8988T (cell line): ENCODE results near the gene PALM2AKAP2.

Source experiments
- DNase-seq: peaks from one replicate; pipeline ENCODE4 v3.0.0; 2011

The PALM2AKAP2 gene

DNA sequence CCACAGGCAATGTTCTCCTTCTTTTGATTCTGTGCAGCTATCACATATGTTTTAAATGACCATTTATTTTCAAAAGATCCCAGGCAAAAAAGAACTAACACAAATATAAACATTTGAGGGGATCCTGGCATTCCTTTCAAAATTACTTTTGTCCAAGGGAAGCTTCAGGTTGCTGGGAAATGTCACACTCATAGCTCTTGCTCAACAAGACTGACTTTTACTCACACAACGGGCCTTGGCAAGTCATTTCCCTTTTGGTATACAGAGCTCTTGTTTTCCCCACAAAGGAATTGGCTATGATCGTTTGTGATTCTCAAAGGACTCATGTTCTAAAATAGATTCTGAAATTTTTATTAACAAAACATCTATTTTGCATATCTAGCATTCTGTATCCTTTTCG lies 4.5 kb upstream of the PALM2AKAP2 start:
- DNase-seq = no peak

DNA sequence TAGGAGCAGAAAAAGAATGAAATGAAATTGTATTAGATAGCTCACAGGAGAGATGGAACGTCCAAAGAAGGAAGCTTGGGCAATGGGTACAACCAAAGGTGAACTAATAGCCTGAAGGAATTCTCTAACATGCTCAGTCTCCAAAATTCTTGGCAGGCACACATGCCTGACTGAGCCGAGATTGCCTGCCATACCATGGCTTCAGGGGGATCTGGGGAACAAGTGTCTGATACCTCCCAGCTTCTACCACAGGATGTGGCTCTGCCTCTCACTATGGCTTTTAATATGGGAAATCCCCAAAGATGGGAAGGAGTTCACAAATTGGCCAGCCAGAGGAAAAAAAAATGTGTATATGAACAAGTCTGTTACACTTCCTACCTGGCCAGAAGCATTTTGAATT lies 3.6 kb upstream of the PALM2AKAP2 start:
- DNase-seq = no peak

DNA sequence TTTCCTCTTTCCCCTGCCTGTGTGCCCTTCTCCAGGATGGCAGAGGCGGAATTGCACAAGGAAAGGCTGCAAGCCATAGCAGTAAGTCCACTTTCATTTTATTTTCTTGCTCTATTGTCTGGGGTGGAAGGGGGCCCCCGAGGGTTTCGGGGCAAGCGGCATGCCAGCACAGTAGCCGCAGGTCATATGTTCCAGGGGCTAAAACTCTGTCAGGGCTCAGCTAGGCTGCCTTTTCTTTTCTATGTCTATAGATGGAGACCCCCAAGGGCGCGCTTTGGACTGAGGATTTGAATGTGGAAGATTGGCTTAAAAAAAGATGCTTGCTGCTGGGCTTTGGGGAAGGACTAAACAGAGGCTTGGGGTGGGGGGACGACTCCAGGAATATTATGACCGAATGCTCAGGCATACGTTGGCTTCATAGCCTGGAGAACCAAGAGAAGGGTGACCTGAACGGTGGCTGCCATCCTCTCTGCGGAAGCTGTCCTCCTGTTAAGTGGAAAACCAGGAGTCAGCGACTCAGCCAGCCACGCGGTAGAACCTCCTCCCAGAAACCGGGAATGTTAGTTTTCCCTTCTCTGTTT lies 545 bp downstream of the PALM2AKAP2 start:
- no peak for DNase-seq

DNA sequence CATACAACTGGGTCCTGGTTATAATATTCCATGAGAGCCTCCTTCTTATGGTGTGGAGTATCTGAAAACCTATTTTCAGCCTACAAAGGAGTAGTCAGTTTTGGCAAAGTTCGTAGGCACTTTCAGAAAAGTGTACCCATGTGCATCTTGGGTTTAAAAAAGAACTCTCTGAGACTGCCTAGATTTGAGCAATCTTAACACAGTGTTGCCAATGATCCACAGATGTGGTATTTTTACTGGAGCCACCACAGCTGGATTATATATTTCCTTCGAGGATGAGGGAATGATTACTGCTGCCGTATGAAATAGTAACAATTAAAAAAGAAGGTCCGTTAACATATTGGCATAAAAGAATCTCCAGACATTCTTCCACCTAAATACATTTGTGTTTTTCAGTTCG lies 1.1 kb downstream of the PALM2AKAP2 start:
- no peak for DNase-seq

DNA sequence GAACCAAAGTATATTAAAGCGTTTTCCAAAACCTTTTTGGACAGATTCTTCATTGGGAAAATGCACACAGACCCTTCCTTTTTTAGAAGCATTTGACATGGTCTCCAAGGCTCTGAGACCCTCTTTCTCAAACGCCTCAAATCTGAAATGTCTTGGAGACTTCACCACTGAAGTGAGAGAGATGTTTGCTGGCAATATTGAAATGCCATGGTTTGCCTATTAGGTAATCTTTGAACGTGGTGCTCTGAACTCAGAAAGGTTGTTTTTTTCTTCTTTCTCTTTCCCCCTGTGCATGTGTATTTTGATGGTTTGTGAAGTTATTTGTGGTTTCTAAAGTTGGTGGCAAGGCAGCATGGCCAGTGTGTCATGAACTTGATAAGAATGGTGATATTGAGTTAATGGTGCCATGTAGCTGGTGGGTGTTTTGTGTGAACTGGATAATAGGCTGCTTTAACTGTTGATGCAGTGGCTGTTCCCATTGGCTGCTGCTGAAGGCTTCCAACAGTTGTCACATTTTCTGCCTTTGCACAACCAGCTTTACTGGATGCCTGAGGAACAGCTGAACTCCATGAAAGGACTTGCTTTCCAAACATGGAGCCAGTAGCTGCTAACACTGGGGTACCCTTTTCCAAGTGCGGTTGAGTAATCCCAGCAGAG lies 1.7 kb downstream of the PALM2AKAP2 start:
- DNase-seq = no peak

DNA sequence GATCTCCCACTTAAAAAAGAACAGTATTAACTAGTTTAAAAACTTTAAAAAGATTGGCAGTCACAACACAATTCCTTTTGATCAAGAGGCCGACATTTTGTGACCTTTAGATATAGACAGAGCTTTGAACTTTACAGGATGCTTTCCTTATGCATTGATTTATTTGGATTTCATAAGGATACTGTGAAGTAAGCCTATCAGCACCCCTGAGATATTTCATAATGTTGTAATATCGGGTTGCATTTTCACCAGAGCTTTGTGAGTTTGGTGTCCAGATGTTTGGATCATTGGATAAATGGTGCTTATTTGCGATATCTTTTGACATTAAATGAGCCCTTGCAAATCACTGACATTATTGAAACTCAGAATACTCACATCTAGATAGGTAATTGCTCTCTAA lies 7.7 kb downstream of the PALM2AKAP2 start:
- DNase-seq = no peak

DNA sequence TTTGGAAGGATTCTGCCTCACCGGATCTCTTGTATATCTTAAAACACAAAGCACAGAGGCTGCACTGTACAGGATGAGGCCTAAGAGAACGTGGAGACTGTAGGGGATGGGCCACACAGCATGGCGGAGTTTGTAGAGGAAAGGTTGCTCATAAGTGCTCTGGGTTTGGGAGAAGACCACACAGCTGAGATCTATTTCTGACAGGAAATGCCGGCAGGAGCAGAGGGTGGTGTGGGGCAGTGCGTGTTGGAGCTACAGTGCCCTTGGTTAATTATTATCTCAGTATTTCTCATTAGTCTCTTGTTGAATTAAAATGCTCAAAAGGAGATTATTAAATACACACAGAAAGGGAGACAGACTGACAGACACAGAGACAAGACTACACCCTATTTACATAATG lies 9.6 kb downstream of the PALM2AKAP2 start:
- no peak for DNase-seq

DNA sequence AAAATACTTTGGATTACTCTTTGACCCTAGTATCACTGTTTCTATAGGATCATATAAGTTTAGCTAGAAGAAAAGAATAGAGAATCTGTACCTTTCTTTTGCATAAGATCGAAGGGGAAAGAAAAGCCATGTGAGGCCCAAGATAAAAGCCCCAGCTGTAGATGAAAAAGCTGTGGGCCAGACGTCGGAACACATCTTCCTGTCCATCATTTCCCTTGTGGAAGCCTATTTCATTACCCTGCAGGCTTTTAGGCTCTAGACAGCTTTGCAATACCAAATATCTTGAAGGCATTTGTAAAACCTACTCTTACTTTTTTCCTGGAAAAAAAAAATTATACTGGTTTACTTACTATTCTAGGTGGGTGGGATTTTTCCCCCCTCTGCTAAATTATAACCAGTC lies 10.0 kb downstream of the PALM2AKAP2 start:
- no peak for DNase-seq

DNA sequence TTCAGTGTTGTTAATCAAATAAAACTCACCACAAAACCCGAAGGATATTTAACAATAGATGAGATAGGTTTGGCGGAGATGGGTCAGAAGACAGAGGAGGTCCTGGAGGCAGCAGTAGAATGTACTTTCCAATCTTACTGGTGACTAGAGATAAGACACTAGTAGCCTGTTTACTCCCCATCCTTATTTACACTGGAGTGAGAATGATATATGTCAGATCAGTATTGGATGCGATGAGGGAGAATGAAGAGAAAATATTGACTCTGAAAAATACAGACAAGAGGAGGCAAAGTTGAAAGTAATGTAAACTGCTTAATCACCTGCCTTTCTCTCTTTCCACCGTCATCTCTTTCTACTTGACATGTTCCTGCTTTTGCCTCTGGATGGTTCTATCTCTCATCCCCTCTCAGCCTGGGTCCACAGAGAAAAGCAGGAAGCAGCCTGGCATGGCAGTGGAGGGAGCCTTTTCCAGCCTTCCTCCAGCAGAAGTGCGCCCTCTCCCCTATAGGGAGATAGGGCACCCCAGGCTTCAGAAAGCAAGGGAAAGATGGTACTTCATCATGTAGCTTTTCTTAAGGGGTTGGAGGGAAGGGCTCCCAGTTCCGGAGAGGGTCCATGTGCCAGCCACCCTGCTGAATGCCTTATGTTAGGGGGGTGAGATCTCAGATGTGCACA lies 11.1 kb downstream of the PALM2AKAP2 start:
- DNase-seq = no peak

DNA sequence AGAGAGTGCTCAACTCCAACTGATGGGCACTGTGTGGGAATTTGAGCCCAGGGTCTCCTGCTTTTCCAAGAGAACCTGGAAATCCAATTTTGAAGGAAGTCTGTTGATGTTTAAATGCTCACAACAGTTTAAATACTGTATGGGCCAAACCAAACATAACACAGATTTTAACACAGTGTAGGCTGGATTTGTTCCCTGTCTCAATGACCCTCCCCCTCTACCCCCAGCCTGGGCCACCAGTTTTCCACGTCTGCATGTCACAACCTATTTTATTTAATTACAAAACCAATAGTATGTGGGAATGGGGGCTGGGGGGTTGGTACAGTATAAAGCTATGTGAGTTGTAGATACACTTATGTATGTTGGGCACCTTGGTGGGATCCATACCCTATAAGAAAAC lies 11.7 kb downstream of the PALM2AKAP2 start:
- DNase-seq = no peak

DNA sequence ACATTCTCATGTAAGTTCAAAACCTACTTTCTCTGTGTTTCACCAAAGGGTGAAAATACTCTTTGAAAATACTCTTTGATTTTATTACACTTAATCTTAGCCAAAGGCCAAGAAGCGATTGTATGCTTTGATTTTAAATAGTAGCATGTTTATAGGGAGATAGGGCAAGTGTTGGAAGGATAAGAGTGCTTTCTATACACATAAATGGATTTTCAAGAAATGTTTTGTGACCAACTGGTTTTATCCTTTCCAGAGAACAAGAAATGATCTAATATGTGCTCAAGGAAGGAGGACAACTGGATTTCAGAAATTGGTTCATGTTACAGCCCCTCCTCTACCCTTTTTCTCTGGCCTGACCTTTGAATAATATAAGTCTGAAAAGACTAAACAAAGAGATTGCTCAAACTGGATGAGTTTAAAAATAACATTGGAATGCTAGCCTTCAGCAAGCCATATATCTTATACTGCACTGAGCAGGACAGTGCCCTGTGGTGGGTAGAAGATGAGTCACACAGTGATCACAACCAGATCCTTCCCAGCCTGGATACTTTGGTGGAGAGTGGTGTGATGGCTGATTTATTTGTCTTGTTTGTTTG lies 13.1 kb downstream of the PALM2AKAP2 start:
- no peak for DNase-seq

DNA sequence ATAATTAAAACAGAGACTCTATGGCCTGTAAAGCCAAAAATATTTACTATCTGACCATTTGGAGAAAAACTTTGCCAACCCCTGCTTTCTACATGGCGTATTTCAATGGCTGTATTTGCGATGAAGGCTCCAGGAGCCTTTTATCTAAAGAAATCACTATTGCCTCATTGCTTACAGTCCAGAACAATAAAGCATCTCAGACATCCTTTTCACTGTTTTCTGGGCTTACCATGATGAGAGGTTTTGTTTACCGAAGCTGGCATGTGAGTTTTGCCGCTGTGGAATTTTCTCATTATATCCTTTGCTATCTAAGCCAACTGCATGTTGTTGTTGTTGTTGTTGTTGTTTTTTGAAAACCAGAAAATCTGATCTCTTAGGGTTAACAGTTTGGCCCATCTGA lies 13.9 kb downstream of the PALM2AKAP2 start:
- no peak for DNase-seq

DNA sequence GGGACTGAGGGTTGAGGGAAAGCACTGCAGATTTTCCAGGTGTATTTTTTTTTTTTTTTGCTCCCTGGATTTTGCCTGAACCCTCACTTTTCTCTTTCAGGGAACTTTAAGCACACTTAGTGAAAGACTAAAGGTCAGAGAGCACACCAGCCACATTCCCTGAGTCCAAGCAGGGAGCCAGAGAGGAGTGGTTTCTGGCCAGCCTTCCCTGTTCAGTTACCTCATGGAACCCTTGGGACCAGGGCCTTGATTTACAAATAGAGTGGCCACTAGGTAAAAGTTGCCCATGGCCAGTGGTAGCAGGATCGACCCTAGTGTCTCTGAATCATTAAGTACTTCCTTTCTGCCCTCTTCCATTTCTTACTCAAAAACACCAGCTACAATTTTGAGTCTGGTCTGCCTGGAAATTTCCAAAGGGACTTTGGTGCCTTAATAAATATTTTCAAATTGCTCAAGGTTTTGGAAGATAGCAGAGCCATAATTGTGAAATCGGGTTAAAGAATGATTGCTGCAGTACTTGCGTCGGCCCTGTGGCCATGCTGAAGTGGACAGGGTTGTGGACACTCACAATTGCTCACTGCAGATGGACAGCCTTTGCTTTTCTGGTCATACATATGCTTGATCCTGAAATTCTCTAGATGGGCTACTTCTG lies 14.5 kb downstream of the PALM2AKAP2 start:
- DNase-seq = no peak

DNA sequence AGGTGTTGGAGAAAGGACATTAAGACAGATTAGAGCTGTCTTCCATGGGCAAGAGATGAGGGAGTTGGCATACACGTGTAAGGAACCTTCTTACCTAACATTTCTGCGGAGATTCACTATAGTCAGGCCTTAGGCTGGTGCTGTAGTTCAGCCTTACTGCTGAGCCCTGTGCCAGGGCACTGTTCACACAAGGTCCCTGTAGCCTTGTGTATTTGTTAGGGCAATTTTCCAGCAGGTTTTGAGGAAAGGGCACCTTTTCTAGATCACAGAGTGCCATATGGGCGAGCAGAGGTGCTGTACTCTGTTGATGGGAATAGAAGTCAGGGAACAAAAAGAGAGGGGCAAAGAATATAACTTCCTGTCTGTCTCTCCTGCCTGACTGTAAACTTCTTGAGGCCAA lies 15.6 kb downstream of the PALM2AKAP2 start:
- DNase-seq = no peak

DNA sequence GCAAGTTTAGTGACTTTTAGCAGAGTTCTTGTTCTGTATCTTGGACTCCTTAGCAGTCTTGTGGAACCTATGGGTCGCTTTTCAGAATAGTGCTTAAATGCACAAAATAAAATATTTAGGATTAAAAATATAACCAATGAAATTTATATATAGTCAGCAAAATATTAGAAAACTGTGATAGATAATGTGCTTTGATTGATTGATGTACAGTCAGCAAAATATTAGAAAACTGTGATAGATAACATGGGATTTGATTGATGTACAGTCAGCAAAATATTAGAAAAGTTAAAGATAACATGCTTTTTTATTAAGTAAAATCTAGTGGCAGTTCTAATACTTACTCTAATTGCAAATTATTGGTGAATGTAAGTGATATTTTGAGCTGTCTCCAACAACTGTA lies 16.1 kb downstream of the PALM2AKAP2 start:
- no peak for DNase-seq

DNA sequence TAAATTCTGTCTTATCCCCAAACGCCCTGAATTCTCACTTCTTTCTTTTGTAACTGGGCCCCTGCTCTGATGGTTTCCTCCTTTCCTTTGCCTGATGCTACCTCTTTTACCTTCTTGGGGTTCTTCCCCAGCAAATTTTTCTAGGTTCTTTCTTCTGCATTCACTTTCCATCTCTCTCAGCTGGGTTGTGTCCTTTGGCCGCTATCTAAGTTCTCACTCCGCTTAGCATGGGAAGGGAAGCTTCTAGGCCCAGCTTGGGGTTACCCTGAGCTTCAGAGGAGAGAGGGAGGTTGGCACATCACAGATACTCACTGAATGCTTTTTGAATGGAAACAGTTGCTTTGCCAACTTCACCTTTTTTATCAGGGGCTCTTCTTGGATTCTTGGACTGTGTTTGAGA lies 17.0 kb downstream of the PALM2AKAP2 start:
- DNase-seq = no peak

DNA sequence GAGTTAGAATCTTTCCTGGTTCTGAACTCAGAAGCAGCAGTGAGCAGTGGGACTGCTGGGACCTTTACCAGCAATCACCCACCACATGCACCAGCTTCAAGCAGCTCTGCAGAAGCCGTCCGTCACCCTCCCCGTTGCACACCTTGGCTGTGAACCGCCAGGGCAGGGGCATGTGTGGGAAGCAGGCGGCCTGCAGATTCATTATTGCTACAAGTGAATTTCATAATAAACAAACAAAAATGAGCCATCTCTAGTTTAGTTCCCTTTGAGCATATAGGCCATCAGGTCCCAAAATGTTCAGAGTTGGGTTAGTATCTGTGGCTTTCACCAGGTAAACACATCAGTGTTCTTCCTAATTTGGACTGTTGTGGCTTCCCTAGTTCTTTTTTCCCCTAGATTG lies 17.5 kb downstream of the PALM2AKAP2 start:
- no peak for DNase-seq

DNA sequence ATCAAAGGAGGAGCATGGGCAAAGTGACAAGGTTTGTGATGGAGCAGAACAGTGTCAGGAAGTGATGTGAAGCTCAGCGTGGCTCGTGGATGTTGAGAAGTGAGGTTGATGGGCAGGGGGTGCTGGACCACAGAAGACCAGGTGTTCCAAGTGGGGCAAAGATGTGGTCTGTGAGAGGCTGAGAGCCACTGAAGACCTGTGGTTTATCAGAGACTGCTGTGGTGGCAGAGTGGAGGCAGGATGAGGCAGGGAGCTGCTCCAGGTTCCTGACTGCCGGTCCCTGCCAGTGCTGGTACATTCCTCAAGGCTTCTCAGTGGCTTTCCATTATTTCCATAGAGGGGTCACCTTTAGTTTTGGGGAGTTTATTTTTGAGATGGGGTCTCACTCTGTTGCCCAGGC lies 19.1 kb downstream of the PALM2AKAP2 start:
- no peak for DNase-seq

DNA sequence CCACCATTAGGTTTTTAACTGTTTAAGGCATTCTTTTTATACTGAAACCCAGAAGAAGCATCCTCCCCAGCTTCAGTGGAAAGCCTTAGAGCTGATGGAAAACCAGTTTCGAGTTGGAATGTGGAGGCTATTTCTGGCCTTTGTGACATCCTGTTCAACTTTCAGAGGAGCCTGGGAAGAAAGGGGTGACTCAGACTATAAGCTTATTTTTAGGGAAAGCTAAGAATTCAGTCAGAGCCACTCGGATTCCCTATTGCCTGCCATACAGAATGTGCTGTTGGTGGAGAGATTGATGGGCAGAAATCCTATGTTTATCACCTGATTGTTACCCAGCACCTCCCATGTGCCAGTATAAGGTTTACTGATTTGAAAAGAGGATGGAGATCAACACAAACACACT lies 19.8 kb downstream of the PALM2AKAP2 start:
- no peak for DNase-seq

DNA sequence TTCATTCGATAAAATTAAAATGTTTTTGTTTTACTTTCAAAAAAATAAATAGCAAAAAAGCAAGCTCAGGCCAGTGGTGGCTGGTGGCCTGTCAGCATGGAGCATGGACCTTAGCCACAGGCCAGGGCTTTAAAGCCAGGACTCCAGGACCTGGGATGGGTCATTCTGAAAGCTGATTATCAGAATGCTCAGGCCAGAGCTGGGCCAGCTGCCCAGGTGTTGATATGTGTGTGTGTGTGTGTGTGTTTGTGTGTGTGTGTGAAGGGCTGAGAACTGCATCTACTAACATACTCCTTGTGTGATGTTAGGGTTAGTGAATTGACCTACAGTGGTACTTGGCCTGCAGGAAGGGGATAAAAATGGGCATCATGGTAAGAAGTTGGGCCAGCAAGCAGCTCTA lies 21.5 kb downstream of the PALM2AKAP2 start:
- DNase-seq = no peak

DNA sequence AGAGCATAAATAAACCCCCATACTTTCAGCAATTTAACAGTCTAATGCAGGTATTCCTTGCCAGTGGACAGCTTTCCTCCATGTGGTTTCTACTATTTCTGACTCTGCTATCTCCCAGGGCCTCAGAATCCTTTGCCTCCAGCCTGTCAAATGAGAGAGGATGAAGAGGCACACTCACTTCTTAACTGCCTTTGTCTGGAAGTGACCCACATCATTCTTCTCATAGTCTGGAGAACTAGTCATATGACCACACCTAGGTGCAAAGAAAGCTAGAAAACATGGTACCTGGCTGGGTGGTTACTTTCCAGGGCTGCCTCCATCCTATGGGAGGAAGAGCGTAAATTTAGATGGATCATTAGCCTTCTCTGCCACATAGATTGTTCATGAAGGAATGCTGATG lies 22.5 kb downstream of the PALM2AKAP2 start:
- no peak for DNase-seq

DNA sequence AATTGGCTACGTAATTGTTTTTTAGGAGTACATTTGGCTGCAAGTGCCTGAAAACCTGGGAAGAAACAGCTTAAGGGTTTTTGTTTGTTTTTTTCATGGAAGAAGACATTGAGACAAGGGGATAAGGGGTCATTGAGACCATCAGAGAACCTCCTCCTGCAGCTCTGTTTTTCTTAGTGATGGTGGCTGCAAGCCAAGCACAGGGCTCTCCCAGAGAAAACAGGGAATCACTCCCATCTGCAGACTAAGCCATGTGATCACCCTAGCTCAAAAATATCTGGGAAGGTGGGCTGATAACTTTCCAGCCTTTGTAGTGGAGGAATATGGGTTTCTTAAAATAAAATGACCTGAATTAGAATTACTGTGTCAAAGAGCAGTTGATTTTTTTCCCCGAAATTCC lies 25.1 kb downstream of the PALM2AKAP2 start:
- DNase-seq = no peak

DNA sequence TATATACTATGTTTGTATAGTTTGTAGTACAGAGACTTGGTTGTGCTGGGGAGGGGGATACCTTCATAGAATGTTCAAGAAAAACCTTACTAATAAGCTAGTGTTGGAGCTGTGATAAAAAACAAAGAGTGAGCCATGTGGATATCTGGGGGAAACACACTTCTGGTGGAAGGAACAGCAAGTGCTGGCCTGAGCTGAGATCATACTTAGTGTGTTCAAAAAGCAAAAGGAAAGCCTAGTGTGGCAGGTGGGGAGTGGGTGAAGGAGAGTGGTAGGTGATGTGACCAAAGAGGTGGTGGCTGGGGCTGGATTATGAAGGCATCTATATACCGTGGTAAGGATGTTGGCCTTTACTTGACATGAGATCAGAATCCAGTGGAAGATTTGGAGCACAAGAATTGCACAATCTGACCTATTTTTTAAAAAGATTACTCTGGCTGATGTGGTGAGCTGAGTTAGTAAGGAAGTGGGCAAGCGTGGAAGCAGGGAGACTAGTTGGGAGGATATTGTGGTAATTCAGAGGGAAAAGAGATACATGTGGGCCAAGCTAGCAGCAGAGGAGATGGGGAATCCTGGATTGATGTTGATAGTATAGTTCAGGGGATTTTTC lies 26.6 kb downstream of the PALM2AKAP2 start:
- no peak for DNase-seq
